K562 (cell line): ENCODE results near the gene TOX2. TPM values are rescaled to one million over a fixed set of nuclear protein-coding genes. Genes with fewer than 3 reads are reported as not detected.
A peak's percentile ranks its signal among the peaks of the same experiment; 100 is the strongest.

Source experiments
- ATAC-seq: fragments of 200-7000 bp; cut with Tn5 transposase; 3 replicates; pipeline ENCODE4 v1.9.1; 2020; ENCODE audit warnings: moderate library complexity
- BruUV-seq: library from RNA; stranded (reverse); fragments of 400-500 nt; replicated peaks from 2 replicates; lab custom pipeline; 2021; lab: Mats Ljungman, UMichigan
- CTCF ChIA-PET: fragments of 300-600 bp; formaldehyde crosslinking; extraction: SDS; loops from one replicate; lab custom pipeline; 2021; ENCODE audit warnings: low intra/inter-chr PET ratio; lab: Yijun Ruan, JAX
- POLR2A ChIA-PET: fragments of 300-600, 350-650 bp; sonication (Branson Sonifier 250); formaldehyde crosslinking; extraction: SDS; loops from one replicate; lab custom pipeline; 2021; ENCODE audit warnings: antibody characterized with exemption, inconsistent platforms; lab: Yijun Ruan, JAX
- DNase-seq, 4 experiments: peaks; one replicate each; pipeline versions ENCODE4 v3.0.0 to v3.0.0-alpha.2; 2011 to 2018; ENCODE audit warnings: low spot score in 3 of 4, mixed read lengths in 3 of 4; ENCODE audit errors: extremely low read depth in 1 of 4
- FAIRE-seq: peaks from 2 replicates; lab custom pipeline; 2011; peaks lifted over from hg19 to GRCh38; lab: Jason Lieb, UNC
- H2AFZ ChIP-seq: 2 replicates; pipeline ENCODE4 v1.6.0; 2011; ENCODE audit warnings: low read depth, low read length, control low read depth, inconsistent platforms
- H3K27ac ChIP-seq: fragments of 200-600 bp; 3 replicates; pipeline ENCODE4 v1.8.0; 2011; ENCODE audit warnings: low read depth, mild to moderate bottlenecking, control low read depth, inconsistent platforms, low read length, moderate library complexity, mixed read lengths; ENCODE audit errors: extremely low read depth
- H3K27me3 ChIP-seq, 2 experiments: fragments of 300-600 bp in 1 of 2; 2 replicates in 1 of 2; 3 replicates in 1 of 2; pipeline versions ENCODE4 v1.6.0 to v1.8.0; 2011; ENCODE audit warnings: inconsistent platforms in 2 of 2, low read length in 2 of 2, mild to moderate bottlenecking in 1 of 2, mixed read lengths in 1 of 2, moderate library complexity in 1 of 2; ENCODE audit not compliant: control insufficient read depth in 2 of 2, insufficient read depth in 2 of 2
- H3K36me3 ChIP-seq: fragments of 300-600 bp; 3 replicates; pipeline ENCODE4 v1.8.0; 2011; ENCODE audit warnings: mild to moderate bottlenecking, low read length, inconsistent platforms; ENCODE audit not compliant: control insufficient read depth, insufficient read depth
- H3K4me1 ChIP-seq, 2 experiments: fragments of 200-600 bp in 1 of 2; replicated peaks in 1 of 2; 2 replicates in 1 of 2; 3 replicates in 1 of 2; pipeline versions ENCODE4 v1.5.1 to v1.8.0; 2011; ENCODE audit warnings: inconsistent platforms in 2 of 2, low read length in 2 of 2, mild to moderate bottlenecking in 1 of 2, mixed read lengths in 1 of 2, moderate library complexity in 1 of 2; ENCODE audit not compliant: control insufficient read depth in 2 of 2, insufficient read depth in 2 of 2
- H3K4me2 ChIP-seq: 2 replicates; pipeline ENCODE4 v1.6.1; 2011; ENCODE audit warnings: low read length, control low read depth, inconsistent platforms, mixed read lengths; ENCODE audit not compliant: insufficient read depth
- H3K4me3 ChIP-seq: fragments of 200-600 bp; sonication (generic), shearing (Covaris generic); 2 replicates; pipeline ENCODE4 v1.5.1; 2016; ENCODE audit warnings: control low read depth, inconsistent platforms
- H3K79me2 ChIP-seq: fragments of 200-600 bp; 3 replicates; pipeline ENCODE4 v1.8.0; 2011; ENCODE audit warnings: low read length, inconsistent platforms; ENCODE audit not compliant: control insufficient read depth, insufficient read depth
- H3K9ac ChIP-seq, 2 experiments: 2 replicates each; pipeline versions ENCODE4 v1.6.0 to v1.6.1; 2011; ENCODE audit warnings: low read depth in 2 of 2, low read length in 2 of 2, control low read depth in 1 of 2, inconsistent platforms in 1 of 2, mild to moderate bottlenecking in 1 of 2, mixed read lengths in 1 of 2; ENCODE audit not compliant: insufficient read depth in 1 of 2
- H3K9me1 ChIP-seq: one replicate; pipeline ENCODE4 v1.6.0; 2011; ENCODE audit warnings: inconsistent platforms, mild to moderate bottlenecking, low read length, moderate library complexity; ENCODE audit not compliant: control insufficient read depth, insufficient read depth
- H3K9me3 ChIP-seq: replicated peaks from 2 replicates; pipeline ENCODE4 v1.5.1; 2011; ENCODE audit warnings: low read depth, low read length, inconsistent platforms; ENCODE audit not compliant: control insufficient read depth, insufficient read depth
- H4K20me1 ChIP-seq: replicated peaks from 2 replicates; pipeline ENCODE4 v1.6.1; 2011; ENCODE audit warnings: low read length, inconsistent platforms, mixed read lengths; ENCODE audit not compliant: control insufficient read depth, insufficient read depth
- ATF7 ChIP-seq: fragments of 450-650 bp; IDR thresholded peaks from 2 replicates; pipeline ENCODE4 v1.7.1; 2014; ENCODE audit warnings: mild to moderate bottlenecking, moderate library complexity
- CBX3 ChIP-seq, 2 experiments: IDR thresholded peaks; 1 replicate in 1 of 2; 2 replicates in 1 of 2; pipeline ENCODE4 v1.6.1; 2012; ENCODE audit warnings: inconsistent platforms in 2 of 2, low read length in 2 of 2, borderline replicate concordance in 1 of 2, control low read depth in 1 of 2
- CEBPB ChIP-seq: fragments of 450-650 bp; IDR thresholded peaks from 2 replicates; pipeline ENCODE4 v1.6.1; 2016; ENCODE audit warnings: missing genetic modification characterization, missing compliant biosample characterization
- GABPA ChIP-seq: fragments of 200-800 bp; sonication (Bioruptor generic); conservative IDR thresholded peaks from 2 replicates; pipeline ENCODE4 v1.6.1; 2016; ENCODE audit warnings: low read depth, missing genetic modification characterization, missing compliant biosample characterization
- HMG20A ChIP-seq: fragments of 450-650 bp; formaldehyde crosslinking; conservative IDR thresholded peaks from 2 replicates; pipeline ENCODE4 v1.4.0; 2020; ENCODE audit warnings: mild to moderate bottlenecking, mixed read lengths
- JUNB ChIP-seq: fragments of 450-650 bp; formaldehyde crosslinking; conservative IDR thresholded peaks from 2 replicates; pipeline ENCODE4 v1.4.0; 2020; ENCODE audit warnings: mild to moderate bottlenecking
- MLLT1 ChIP-seq, 2 experiments: fragments of 450-650 bp; IDR thresholded peaks; 2 replicates each; pipeline ENCODE4 v1.6.1; 2016
- RAD21 ChIP-seq, 2 experiments: fragments of 250-450 bp in 1 of 2; fragments of 450-650 bp in 1 of 2; sonication (Bioruptor Pico) in 1 of 2; formaldehyde crosslinking in 1 of 2; IDR thresholded peaks in 1 of 2; conservative IDR thresholded peaks in 1 of 2; 2 replicates each; pipeline versions ENCODE4 v1.4.0 to v1.8.0; 2020 to 2022; ENCODE audit warnings: mild to moderate bottlenecking in 2 of 2, moderate library complexity in 1 of 2
- SAFB ChIP-seq: fragments of 200-400 bp; formaldehyde crosslinking; IDR thresholded peaks from 2 replicates; pipeline ENCODE4 v1.6.1; 2017; ENCODE audit warnings: low read depth, low read length, borderline replicate concordance
- SMAD2 ChIP-seq: fragments of 150-350 bp; IDR thresholded peaks from 2 replicates; pipeline ENCODE4 v1.6.1; 2014; ENCODE audit warnings: low read depth, mild to moderate bottlenecking, low read length
- SOX6 ChIP-seq: fragments of 450-650 bp; IDR thresholded peaks from 2 replicates; pipeline ENCODE4 v1.6.1; 2014; ENCODE audit warnings: mild to moderate bottlenecking
- TBL1XR1 ChIP-seq, 2 experiments: IDR thresholded peaks; 2 replicates each; pipeline ENCODE4 v1.6.1; 2012; ENCODE audit warnings: improper control_type of control experiment in 2 of 2, low read length in 2 of 2, mild to moderate bottlenecking in 1 of 2
- TCFL5 ChIP-seq: fragments of 250-450 bp; sonication (Bioruptor Pico); conservative IDR thresholded peaks from 2 replicates; pipeline ENCODE4 v1.6.1; 2021; ENCODE audit warnings: mild to moderate bottlenecking, moderate library complexity, matching md5 sums
- VEZF1 ChIP-seq: fragments of 200-800 bp; sonication (Bioruptor generic); IDR thresholded peaks from 2 replicates; pipeline ENCODE4 v1.6.1; 2017; ENCODE audit warnings: missing genetic modification characterization, missing compliant biosample characterization
- ZNF311 ChIP-seq: fragments of 250-450 bp; sonication (Bioruptor Pico); IDR thresholded peaks from 2 replicates; pipeline ENCODE4 v1.4.0; 2020; ENCODE audit warnings: mild to moderate bottlenecking, moderate library complexity
- ZNF583 ChIP-seq: fragments of 250-450 bp; sonication (Bioruptor Pico); IDR thresholded peaks from 2 replicates; pipeline ENCODE4 v1.4.0; 2020
- ZNF75A ChIP-seq: fragments of 450-650 bp; formaldehyde crosslinking; IDR thresholded peaks from 2 replicates; pipeline ENCODE4 v1.4.0; 2020; ENCODE audit warnings: mild to moderate bottlenecking
- ZNF766 ChIP-seq: fragments of 200-800 bp; sonication (Bioruptor generic); conservative IDR thresholded peaks from 2 replicates; pipeline ENCODE4 v1.6.1; 2016; ENCODE audit warnings: missing genetic modification characterization, missing compliant biosample characterization
- WGBS: fragments of 100-300 bp; shearing (Covaris generic); methylation state at CpG from one replicate; pipeline ENCODE4 v1.1.6; 2016; ENCODE audit warnings: low coverage, mixed read lengths; ENCODE audit not compliant: insufficient coverage; ENCODE audit errors: missing lambda C conversion rate; 5-methylcytosine and 5-hydroxymethylcytosine counted together
- in situ Hi-C: fragments of 300-500 bp; cut with MboI; formaldehyde crosslinking; loops from 4 replicates; pipeline ENCODE4 v1.15.0; 2018; ENCODE audit warnings: inconsistent platforms, mixed read lengths
- intact Hi-C: fragments of 100-400 bp; cut with micrococcal nuclease; formaldehyde crosslinking; loops from 2 replicates; pipeline ENCODE4 v1.14.2; 2022
- polyA plus RNA-seq, 8 experiments: library from polyadenylated mRNA; depleted of rRNA in 4 of 8; stranded (reverse) in 5 of 8; unstranded in 3 of 8; fragments of >200 nt; fragmentation: Nextera tagmentation in 2 of 8; fragmentation: Illumina TruSeq in 1 of 8; extraction: Ambion mirVana in 2 of 8; extraction: Trizol in 1 of 8; gene quantifications; 2 replicates each; pipeline versions ENCODE4 v1.2.1 to v1.2.3, GENCODE V29; 2011 to 2014; ENCODE audit warnings: inconsistent platforms in 1 of 8, missing spikeins in 1 of 8
- total RNA-seq, 7 experiments: library from RNA; depleted of rRNA in 6 of 7; stranded (reverse); fragments of >200 nt in 6 of 7; fragmentation: Illumina TruSeq in 2 of 7; extraction: Trizol in 2 of 7; gene quantifications; 2 replicates each; pipeline versions ENCODE4 v1.2.1 to v1.2.3, GENCODE V29; 2011 to 2021; ENCODE audit warnings: low replicate concordance in 1 of 7
- TF ChIP-seq, protein P1 (sequence below), 3 experiments: IDR thresholded peaks in 2 of 3; conservative IDR thresholded peaks in 1 of 3; 2 replicates each; pipeline ENCODE4 v1.5.1; 2011 to 2012; ENCODE audit warnings: low read length in 3 of 3, mild to moderate bottlenecking in 3 of 3, control low read depth in 2 of 3, improper control_type of control experiment in 1 of 3, inconsistent platforms in 1 of 3, low read depth in 1 of 3, mixed read lengths in 1 of 3, moderate library complexity in 1 of 3; ENCODE audit not compliant: insufficient read depth in 2 of 3

TOX2 gene
- total and polyA plus RNA-seq, 9 of the 15 experiments (the other 6 are each of a cell fraction or from before 2014, with no cell fraction given), result not detected

DNA sequence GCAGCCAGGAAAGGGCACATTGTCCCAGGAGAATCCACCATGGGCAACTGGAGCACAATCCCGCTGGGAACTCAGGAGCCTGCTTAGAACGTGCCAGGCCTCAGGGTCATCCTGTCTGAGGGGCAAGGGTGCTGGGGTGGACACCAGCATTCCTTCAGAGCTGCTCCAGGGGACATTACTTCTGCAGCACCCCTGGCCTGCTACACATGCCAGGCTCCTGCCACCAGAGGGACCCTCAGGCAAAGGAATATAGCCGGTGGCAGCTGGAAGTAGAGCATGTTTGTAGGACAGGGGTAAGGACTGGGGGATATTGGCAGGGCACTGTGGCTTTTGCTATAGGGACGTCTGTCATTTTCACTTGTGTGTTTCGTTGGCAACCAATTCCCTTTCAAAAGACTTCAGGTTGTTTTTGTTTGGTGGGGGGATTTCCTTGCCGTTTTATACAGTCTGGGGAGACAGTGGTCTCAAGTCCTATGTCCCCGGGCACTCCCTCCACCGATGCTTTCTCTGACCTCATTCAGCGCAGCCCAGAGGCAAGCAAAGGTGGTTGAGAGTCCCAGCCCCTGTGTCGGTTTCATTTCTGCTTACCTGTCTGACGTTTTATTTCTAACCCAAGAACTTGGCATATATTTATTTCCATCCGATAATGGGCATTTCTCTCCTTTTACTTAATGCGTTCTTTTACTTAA, 141.5 kb downstream of the TOX2 start:
- intact Hi-C loops, result no loop called here
- 0 out of 2 replicates have a peak, but pooled peaks cover 4% of the 10 kb centered on the region for H4K20me1 ChIP-seq
- no peak for TF ChIP-seq TCFL5 (CRISPR knock-in tag)
- peak in 1 of 2 experiments; percentile 41; a peak in 2 of 4 replicates for TF ChIP-seq RAD21 (CRISPR knock-in tag; conservative IDR thresholded peaks at IDR 0.05 in 1 of 2, IDR thresholded peaks at IDR 0.05 in 1 of 2)
- no peak for TF ChIP-seq SOX6
- TF ChIP-seq ATF7, result no peak
- TF ChIP-seq CEBPB, result no peak
- no peak for TF ChIP-seq GABPA
- TF ChIP-seq TBL1XR1 (IDR thresholded peaks at IDR 0.05; ENCODE audit: low read length in 2 of 2), result no peak
- no peak for TF ChIP-seq JUNB (CRISPR knock-in tag)
- TF ChIP-seq SAFB, result no peak
- no peak for TF ChIP-seq MLLT1 (IDR thresholded peaks at IDR 0.05)
- no peak for TF ChIP-seq ZNF75A (CRISPR knock-in tag)
- TF ChIP-seq, protein P1, sequence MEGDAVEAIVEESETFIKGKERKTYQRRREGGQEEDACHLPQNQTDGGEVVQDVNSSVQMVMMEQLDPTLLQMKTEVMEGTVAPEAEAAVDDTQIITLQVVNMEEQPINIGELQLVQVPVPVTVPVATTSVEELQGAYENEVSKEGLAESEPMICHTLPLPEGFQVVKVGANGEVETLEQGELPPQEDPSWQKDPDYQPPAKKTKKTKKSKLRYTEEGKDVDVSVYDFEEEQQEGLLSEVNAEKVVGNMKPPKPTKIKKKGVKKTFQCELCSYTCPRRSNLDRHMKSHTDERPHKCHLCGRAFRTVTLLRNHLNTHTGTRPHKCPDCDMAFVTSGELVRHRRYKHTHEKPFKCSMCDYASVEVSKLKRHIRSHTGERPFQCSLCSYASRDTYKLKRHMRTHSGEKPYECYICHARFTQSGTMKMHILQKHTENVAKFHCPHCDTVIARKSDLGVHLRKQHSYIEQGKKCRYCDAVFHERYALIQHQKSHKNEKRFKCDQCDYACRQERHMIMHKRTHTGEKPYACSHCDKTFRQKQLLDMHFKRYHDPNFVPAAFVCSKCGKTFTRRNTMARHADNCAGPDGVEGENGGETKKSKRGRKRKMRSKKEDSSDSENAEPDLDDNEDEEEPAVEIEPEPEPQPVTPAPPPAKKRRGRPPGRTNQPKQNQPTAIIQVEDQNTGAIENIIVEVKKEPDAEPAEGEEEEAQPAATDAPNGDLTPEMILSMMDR (IDR thresholded peaks at IDR 0.05 in 2 of 3, conservative IDR thresholded peaks at IDR 0.05 in 1 of 3; ENCODE audit: insufficient read depth in 2 of 3, low read depth in 1 of 3, low read length in 3 of 3), result peak; percentile 39 to 47 (median 47)
- TF ChIP-seq CBX3 (IDR thresholded peaks at IDR 0.05; ENCODE audit: borderline replicate concordance in 1 of 2, low read length in 2 of 2), result no peak
- no peak for TF ChIP-seq VEZF1 (CRISPR knock-in tag)
- no peak for TF ChIP-seq ZNF311 (CRISPR knock-in tag)
- TF ChIP-seq HMG20A (CRISPR knock-in tag), result no peak
- no peak for TF ChIP-seq SMAD2
- no peak for TF ChIP-seq ZNF766 (CRISPR knock-in tag)
- TF ChIP-seq ZNF583 (CRISPR knock-in tag), result no peak

More for the DNA sequence above, 141.5 kb downstream of the TOX2 start:
- Histone ChIP-seq H3K27me3 (peaks cover 14 to 50% of the 10 kb centered on the region in 2 experiments; a peak in 4 of 5 replicates), H3K9me1 (no peaks in the 10 kb centered on the region), H2AFZ (no peak overlapping the region), H3K4me3 (no peak overlapping the region), H3K27ac (no peak overlapping the region), H3K79me2 (no peaks in the 10 kb centered on the region), H3K4me2 (no peak overlapping the region), H3K36me3 (no peaks in the 10 kb centered on the region), H3K9me3 (no peaks in the 10 kb centered on the region), H3K4me1 (no peaks in the 10 kb centered on the region), H3K9ac (no peak overlapping the region)
- 0% methylated on average over 13 of the region's 13 CpGs for WGBS
- POLR2A ChIA-PET, result no interaction called here
- CTCF ChIA-PET, result no interaction called here
- peak in 2 of 4 experiments; percentile 15 to 24 for DNase-seq
- BruUV-seq, result no TSS peak
- FAIRE-seq, result no peak
- ATAC-seq, result peak; percentile 62; the same call in 2 of the 3 replicates
- in situ Hi-C loops, result no loop called here
